ENCODE results near the gene SUGCT. TPM values are rescaled to one million over a fixed set of nuclear protein-coding genes. Genes with fewer than 3 reads are reported as not detected.

Gene SUGCT
- polyA plus RNA-seq, 1 of the 3 experiments (the other 2 are of a cell fraction), result 53.7 TPM

DNA sequence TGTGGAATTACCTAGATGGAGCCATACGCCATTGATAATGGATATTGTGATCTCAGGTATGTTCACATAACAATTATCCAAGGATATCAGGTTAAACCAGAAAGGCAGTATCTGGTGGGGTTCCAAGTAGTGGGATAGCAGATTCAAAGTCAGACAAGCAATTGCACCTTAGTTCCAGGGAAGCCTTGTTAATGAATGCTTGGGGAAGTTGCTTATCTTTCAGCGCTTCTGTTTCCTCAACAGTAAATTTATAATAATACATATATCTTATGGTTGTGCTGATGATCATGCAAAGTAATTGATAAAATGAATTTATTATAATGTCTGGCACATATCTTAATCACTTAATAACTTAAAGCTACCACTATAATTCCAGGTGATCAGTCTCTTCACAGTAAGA, 290.9 kb downstream of the SUGCT start:
- 96% methylated on average over 2 of the region's 2 CpGs for WGBS (ENCODE audit: low lambda C conversion rate)
- ChIA-PET POLR2A (no interaction called here), CTCF (interaction anchor here (0.6 kb wide), 1 partner anchor 677 kb away, joined by 3 read pairs; no protein-coding TSS in a partner anchor)
- Histone ChIP-seq H3K36me3 (replicated peaks in 1 of 2; ENCODE audit: control insufficient read depth in 1 of 2, insufficient read depth in 2 of 2, low read length in 1 of 2) (no peaks in the 10 kb centered on the region), H3K4me1 (ENCODE audit: control insufficient read depth in 1 of 2, insufficient read depth in 2 of 2, low read depth in 1 of 2, low read length in 1 of 2) (peaks cover 0 to 5% of the 10 kb centered on the region in 2 experiments; a peak in 1 of 4 replicates), H3K27ac (ENCODE audit: low read depth in 2 of 2, low read length in 1 of 2) (no peak overlapping the region), H3K27me3 (ENCODE audit: insufficient read depth) (no peaks in the 10 kb centered on the region), H3K9me2 (no peaks in the 10 kb centered on the region), H2AFZ (ENCODE audit: low read depth) (no peak overlapping the region), H3F3A (replicated peaks; ENCODE audit: insufficient read depth) (no peaks in the 10 kb centered on the region), H3K79me2 (ENCODE audit: insufficient read depth) (no peaks in the 10 kb centered on the region), H3K4me3 (ENCODE audit: low read depth in 2 of 2, low read length in 1 of 2) (no peak overlapping the region), H3K9me3 (no peaks in the 10 kb centered on the region), H3K4me2 (no peak overlapping the region), H3K9ac (no peak overlapping the region), H4K20me1 (ENCODE audit: insufficient read depth) (no peaks in the 10 kb centered on the region)
- TF ChIP-seq TAF1 (IDR thresholded peaks at IDR 0.05; ENCODE audit: borderline replicate concordance, low read depth, low read length) (no peak), GATA2 (CRISPR knock-in tag; IDR thresholded peaks at IDR 0.05) (no peak)
- DNase-seq, result no peak

DNA sequence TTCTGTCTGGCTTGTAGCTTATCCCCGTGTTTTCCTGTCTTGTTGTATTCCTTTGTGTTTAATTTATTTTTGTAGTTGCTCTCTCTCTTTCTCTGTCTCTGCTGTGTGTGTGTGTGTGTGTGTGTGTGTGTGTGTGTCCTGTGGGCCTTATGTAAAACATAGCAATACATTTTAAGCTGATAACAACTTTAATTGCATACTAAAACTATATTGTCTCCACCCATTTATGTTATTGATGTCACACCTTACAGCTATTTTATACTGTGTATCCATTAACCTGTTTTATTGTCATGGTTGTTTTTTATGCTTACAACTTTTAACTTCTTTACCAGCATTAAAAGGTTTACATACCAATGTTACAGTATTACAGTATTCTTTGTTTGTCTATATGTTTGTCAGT, 293.6 kb downstream of the SUGCT start:
- Histone ChIP-seq H3K36me3 (replicated peaks in 1 of 2; ENCODE audit: control insufficient read depth in 1 of 2, insufficient read depth in 2 of 2, low read length in 1 of 2) (peaks cover 0 to 7% of the 10 kb centered on the region in 2 experiments), H2AFZ (ENCODE audit: low read depth) (no peak overlapping the region), H3K4me2 (no peak overlapping the region), H4K20me1 (ENCODE audit: insufficient read depth) (no peaks in the 10 kb centered on the region), H3K4me1 (ENCODE audit: control insufficient read depth in 1 of 2, insufficient read depth in 2 of 2, low read depth in 1 of 2, low read length in 1 of 2) (no peaks in the 10 kb centered on the region; a peak in 1 of 4 replicates), H3K27ac (ENCODE audit: low read depth in 2 of 2, low read length in 1 of 2) (no peak overlapping the region), H3K27me3 (ENCODE audit: insufficient read depth) (no peaks in the 10 kb centered on the region), H3K4me3 (ENCODE audit: low read depth in 2 of 2, low read length in 1 of 2) (no peak overlapping the region), H3K9ac (no peak overlapping the region), H3K9me2 (no peaks in the 10 kb centered on the region), H3F3A (replicated peaks; ENCODE audit: insufficient read depth) (no peaks in the 10 kb centered on the region), H3K9me3 (peaks cover 17% of the 10 kb centered on the region; the same call in 1 of the 2 replicates), H3K79me2 (ENCODE audit: insufficient read depth) (no peaks in the 10 kb centered on the region)
- ChIA-PET POLR2A (interaction anchor here (0.6 kb wide), 1 partner anchor 23 kb away, joined by 3 read pairs; no protein-coding TSS in a partner anchor), CTCF (interaction anchor here (1.4 kb wide), 1 partner anchor 14 kb away, joined by 3 read pairs; no protein-coding TSS in a partner anchor)
- TF ChIP-seq YY1 (IDR thresholded peaks at IDR 0.05; ENCODE audit: low read depth) (no peak), RAD21 (IDR thresholded peaks at IDR 0.05; ENCODE audit: low read length) (no peak), FOXM1 (IDR thresholded peaks at IDR 0.05; ENCODE audit: low read depth) (no peak), FOSL2 (IDR thresholded peaks at IDR 0.05; ENCODE audit: borderline replicate concordance, low read depth) (no peak), TCF12 (IDR thresholded peaks at IDR 0.05) (no peak), NRF1 (IDR thresholded peaks at IDR 0.05; ENCODE audit: low read depth, low read length) (no peak), FOXJ3 (CRISPR knock-in tag; IDR thresholded peaks at IDR 0.05) (no peak), CHD2 (IDR thresholded peaks at IDR 0.05; ENCODE audit: low read length, partially characterized antibody) (no peak), RFX5 (IDR thresholded peaks at IDR 0.05; ENCODE audit: low read length) (no peak)
- TF ChIP-seq, protein P1, sequence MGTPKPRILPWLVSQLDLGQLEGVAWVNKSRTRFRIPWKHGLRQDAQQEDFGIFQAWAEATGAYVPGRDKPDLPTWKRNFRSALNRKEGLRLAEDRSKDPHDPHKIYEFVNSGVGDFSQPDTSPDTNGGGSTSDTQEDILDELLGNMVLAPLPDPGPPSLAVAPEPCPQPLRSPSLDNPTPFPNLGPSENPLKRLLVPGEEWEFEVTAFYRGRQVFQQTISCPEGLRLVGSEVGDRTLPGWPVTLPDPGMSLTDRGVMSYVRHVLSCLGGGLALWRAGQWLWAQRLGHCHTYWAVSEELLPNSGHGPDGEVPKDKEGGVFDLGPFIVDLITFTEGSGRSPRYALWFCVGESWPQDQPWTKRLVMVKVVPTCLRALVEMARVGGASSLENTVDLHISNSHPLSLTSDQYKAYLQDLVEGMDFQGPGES (IDR thresholded peaks at IDR 0.05; ENCODE audit: low read depth, low read length), result no peak
- TF ChIP-seq, protein P2, sequence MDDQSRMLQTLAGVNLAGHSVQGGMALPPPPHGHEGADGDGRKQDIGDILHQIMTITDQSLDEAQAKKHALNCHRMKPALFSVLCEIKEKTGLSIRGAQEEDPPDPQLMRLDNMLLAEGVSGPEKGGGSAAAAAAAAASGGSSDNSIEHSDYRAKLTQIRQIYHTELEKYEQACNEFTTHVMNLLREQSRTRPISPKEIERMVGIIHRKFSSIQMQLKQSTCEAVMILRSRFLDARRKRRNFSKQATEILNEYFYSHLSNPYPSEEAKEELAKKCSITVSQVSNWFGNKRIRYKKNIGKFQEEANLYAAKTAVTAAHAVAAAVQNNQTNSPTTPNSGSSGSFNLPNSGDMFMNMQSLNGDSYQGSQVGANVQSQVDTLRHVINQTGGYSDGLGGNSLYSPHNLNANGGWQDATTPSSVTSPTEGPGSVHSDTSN (IDR thresholded peaks at IDR 0.05), result no peak
- 63% methylated on average over 1 of the region's 1 CpG for WGBS (ENCODE audit: low lambda C conversion rate)
- DNase-seq, result no peak

Measured in SK-N-SH (cell line).